ENCODE results near the gene SLC10A7. TPM values are rescaled to one million over a fixed set of nuclear protein-coding genes. Genes with fewer than 3 reads are reported as not detected.

SLC10A7 gene
- total RNA-seq, 3 donors from 2014 or later (not counting 1 experiment from before 2014, with no cell fraction given), result 16.0 to 29.4 (median 26.3) TPM

DNA sequence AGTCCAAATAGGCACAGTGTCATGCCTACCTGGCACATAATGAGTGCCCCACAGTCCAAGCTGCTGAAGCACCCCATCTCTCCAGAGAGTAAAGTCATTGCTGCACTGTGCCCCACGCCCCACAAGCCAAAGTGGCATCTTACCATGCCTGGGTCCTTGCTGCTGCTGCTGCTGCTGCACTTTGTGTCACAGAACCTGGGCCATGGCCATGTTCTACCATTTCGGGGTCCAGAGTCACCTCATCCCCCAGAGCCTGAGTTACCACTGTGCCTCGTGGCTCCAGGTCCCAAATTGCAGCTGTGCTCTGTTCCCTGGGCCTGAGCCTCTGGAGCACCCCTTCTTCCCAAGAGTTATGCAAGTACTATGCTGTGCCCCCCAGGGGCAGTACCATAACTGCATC lies 40.5 kb downstream of the SLC10A7 start:
- Mint-ChIP-seq H3K27ac (no peak overlapping the region), H3K4me3 (no peak overlapping the region), H3K4me1 (peaks cover 28% of the 10 kb centered on the region in 2 donors), H3K36me3 (peaks cover 27% of the 10 kb centered on the region), H3K9me3 (peaks cover 3 to 21% of the 10 kb centered on the region in 2 donors), H3K27me3 (ENCODE audit: low read depth in 2 of 2) (no peaks in the 10 kb centered on the region)
- Histone ChIP-seq H3K4me3 (ENCODE audit: low read length) (no peak overlapping the region), H3K36me3 (ENCODE audit: control insufficient read depth, insufficient read depth, low read length) (no peaks in the 10 kb centered on the region), H3K9me3 (ENCODE audit: control insufficient read depth, insufficient read depth, low read length) (no peaks in the 10 kb centered on the region), H3K4me1 (ENCODE audit: control insufficient read depth, insufficient read depth, low read length) (no peaks in the 10 kb centered on the region), H3K27me3 (ENCODE audit: control insufficient read depth, insufficient read depth, low read length) (no peaks in the 10 kb centered on the region), H3K27ac (ENCODE audit: low read length) (no peak overlapping the region)
- no peak for ATAC-seq
- no peak for DNase-seq
- TF ChIP-seq, protein P1, sequence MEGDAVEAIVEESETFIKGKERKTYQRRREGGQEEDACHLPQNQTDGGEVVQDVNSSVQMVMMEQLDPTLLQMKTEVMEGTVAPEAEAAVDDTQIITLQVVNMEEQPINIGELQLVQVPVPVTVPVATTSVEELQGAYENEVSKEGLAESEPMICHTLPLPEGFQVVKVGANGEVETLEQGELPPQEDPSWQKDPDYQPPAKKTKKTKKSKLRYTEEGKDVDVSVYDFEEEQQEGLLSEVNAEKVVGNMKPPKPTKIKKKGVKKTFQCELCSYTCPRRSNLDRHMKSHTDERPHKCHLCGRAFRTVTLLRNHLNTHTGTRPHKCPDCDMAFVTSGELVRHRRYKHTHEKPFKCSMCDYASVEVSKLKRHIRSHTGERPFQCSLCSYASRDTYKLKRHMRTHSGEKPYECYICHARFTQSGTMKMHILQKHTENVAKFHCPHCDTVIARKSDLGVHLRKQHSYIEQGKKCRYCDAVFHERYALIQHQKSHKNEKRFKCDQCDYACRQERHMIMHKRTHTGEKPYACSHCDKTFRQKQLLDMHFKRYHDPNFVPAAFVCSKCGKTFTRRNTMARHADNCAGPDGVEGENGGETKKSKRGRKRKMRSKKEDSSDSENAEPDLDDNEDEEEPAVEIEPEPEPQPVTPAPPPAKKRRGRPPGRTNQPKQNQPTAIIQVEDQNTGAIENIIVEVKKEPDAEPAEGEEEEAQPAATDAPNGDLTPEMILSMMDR (IDR thresholded peaks at IDR 0.05), result no peak
- 98% methylated on average over 3 of the region's 3 CpGs for WGBS (ENCODE audit: insufficient coverage)
- intact Hi-C loops (cut with micrococcal nuclease), result no loop called here

DNA sequence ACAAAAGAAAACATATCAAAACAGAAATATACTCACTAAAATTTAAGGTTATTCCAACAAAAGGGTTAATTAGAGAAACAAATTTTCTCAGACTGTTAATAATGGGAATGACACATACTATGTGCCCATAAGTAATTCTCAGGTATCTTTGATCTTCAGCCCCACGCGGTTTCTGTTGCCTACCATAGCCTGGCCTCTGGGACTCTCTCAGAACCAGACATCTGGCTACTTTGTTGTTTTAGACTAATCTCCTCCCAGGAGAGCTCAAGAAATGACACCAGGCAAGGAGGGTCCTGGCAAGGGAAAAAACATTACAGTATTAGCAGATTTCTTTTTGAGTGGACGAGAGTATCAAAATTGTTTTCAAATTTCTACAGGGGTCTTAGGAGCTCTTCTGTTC lies 43.7 kb downstream of the SLC10A7 start:
- Mint-ChIP-seq H3K4me3 (no peak overlapping the region), H3K36me3 (peaks cover 15% of the 10 kb centered on the region), H3K27me3 (ENCODE audit: low read depth in 2 of 2) (no peaks in the 10 kb centered on the region), H3K27ac (no peak overlapping the region), H3K4me1 (peaks cover 28 to 29% of the 10 kb centered on the region in 2 donors), H3K9me3 (peaks cover 3 to 11% of the 10 kb centered on the region in 2 donors)
- Histone ChIP-seq H3K27me3 (ENCODE audit: control insufficient read depth, insufficient read depth, low read length) (no peaks in the 10 kb centered on the region), H3K36me3 (ENCODE audit: control insufficient read depth, insufficient read depth, low read length) (no peaks in the 10 kb centered on the region), H3K4me3 (ENCODE audit: low read length) (no peak overlapping the region), H3K9me3 (ENCODE audit: control insufficient read depth, insufficient read depth, low read length) (no peaks in the 10 kb centered on the region), H3K27ac (ENCODE audit: low read length) (no peak overlapping the region), H3K4me1 (ENCODE audit: control insufficient read depth, insufficient read depth, low read length) (no peaks in the 10 kb centered on the region)
- DNase-seq, result no peak
- no peak for ATAC-seq
- TF ChIP-seq, protein P1 (IDR thresholded peaks at IDR 0.05), result no peak
- intact Hi-C loops (cut with micrococcal nuclease), result no loop called here
- 61% methylated on average over 3 of the region's 3 CpGs for WGBS (ENCODE audit: insufficient coverage)

DNA sequence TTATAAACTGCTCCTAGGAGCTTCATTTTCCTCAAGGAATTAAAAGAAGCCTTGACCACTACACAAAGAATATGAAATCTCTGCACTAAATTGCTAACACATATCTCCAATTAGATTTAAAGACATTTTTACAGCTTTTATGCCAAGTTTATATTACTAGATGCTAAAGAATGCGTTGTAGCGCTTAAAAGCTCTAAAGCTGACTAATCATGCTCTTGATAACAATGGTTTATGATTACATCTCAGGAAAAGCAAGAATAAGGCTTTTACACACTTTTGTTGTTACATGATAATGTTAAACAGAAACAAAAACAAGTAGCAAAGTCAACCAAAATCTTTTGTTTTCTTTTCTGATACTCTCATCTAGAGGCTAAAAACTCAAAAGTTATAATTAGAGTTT lies 44.7 kb downstream of the SLC10A7 start:
- H3K9me3 Mint-ChIP-seq, result peaks cover 2 to 3% of the 10 kb centered on the region in 2 donors
- peaks cover 28% of the 10 kb centered on the region in 2 donors for H3K4me1 Mint-ChIP-seq
- no peaks in the 10 kb centered on the region for H3K9me3 ChIP-seq (ENCODE audit: control insufficient read depth, insufficient read depth, low read length)
- H3K36me3 ChIP-seq (ENCODE audit: control insufficient read depth, insufficient read depth, low read length), result no peaks in the 10 kb centered on the region
- TF ChIP-seq, protein P1 (IDR thresholded peaks at IDR 0.05), result no peak
- ATAC-seq (no peak), DNase-seq (no peak)
- H3K4me3 Mint-ChIP-seq, result no peak overlapping the region
- H3K4me1 ChIP-seq (ENCODE audit: control insufficient read depth, insufficient read depth, low read length), result no peaks in the 10 kb centered on the region
- no peaks in the 10 kb centered on the region for H3K27me3 ChIP-seq (ENCODE audit: control insufficient read depth, insufficient read depth, low read length)
- 100% methylated on average over 2 of the region's 2 CpGs for WGBS (ENCODE audit: insufficient coverage)
- intact Hi-C loops (cut with micrococcal nuclease), result no loop called here
- no peaks in the 10 kb centered on the region for H3K27me3 Mint-ChIP-seq (ENCODE audit: low read depth in 2 of 2)
- H3K4me3 ChIP-seq (ENCODE audit: low read length), result no peak overlapping the region
- no peak overlapping the region for H3K27ac Mint-ChIP-seq
- H3K36me3 Mint-ChIP-seq, result peaks cover 5% of the 10 kb centered on the region
- no peak overlapping the region for H3K27ac ChIP-seq (ENCODE audit: low read length)

DNA sequence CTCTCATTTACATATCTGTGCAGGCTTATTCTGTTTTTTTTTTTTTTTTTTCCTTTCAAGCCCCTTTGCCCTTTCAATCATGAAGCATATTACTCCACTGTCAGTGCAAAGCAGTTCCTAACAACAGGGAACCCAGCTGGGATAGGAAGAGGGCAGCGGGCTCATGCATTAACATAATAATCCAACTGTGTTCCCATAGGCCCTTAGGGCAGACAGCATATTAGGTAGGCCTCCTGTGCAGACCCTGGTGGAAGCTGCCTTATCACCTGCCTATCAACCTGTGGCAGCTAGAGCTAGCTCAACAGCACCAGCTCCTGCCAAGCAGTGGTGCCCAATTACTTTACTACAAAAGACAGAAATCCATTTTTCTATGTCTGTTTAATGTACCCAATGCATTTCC lies 49.3 kb downstream of the SLC10A7 start:
- Histone ChIP-seq H3K4me3 (ENCODE audit: low read length) (no peak overlapping the region), H3K36me3 (ENCODE audit: control insufficient read depth, insufficient read depth, low read length) (no peaks in the 10 kb centered on the region), H3K9me3 (ENCODE audit: control insufficient read depth, insufficient read depth, low read length) (no peaks in the 10 kb centered on the region), H3K4me1 (ENCODE audit: control insufficient read depth, insufficient read depth, low read length) (no peaks in the 10 kb centered on the region), H3K27ac (ENCODE audit: low read length) (no peak overlapping the region), H3K27me3 (ENCODE audit: control insufficient read depth, insufficient read depth, low read length) (no peaks in the 10 kb centered on the region)
- intact Hi-C loops (cut with micrococcal nuclease), result no loop called here
- no peaks in the 10 kb centered on the region for H3K27me3 Mint-ChIP-seq (ENCODE audit: low read depth in 2 of 2)
- WGBS (ENCODE audit: insufficient coverage), result 100% methylated on average over 1 of the region's 1 CpG
- ATAC-seq (no peak), DNase-seq (no peak)
- H3K4me3 Mint-ChIP-seq, result no peak overlapping the region
- peaks cover 12 to 15% of the 10 kb centered on the region in 2 donors for H3K4me1 Mint-ChIP-seq
- H3K36me3 Mint-ChIP-seq, result no peaks in the 10 kb centered on the region
- no peak overlapping the region for H3K27ac Mint-ChIP-seq
- TF ChIP-seq, protein P1 (IDR thresholded peaks at IDR 0.05), result no peak
- H3K9me3 Mint-ChIP-seq, result no peaks in the 10 kb centered on the region
